ENCODE results near the gene PIP5KL1.

The PIP5KL1 gene

GRCh38 chr9:127910613-127911205 lies 19.9 kb downstream of the PIP5KL1 start:
- DNase-seq = no peak

DNA sequence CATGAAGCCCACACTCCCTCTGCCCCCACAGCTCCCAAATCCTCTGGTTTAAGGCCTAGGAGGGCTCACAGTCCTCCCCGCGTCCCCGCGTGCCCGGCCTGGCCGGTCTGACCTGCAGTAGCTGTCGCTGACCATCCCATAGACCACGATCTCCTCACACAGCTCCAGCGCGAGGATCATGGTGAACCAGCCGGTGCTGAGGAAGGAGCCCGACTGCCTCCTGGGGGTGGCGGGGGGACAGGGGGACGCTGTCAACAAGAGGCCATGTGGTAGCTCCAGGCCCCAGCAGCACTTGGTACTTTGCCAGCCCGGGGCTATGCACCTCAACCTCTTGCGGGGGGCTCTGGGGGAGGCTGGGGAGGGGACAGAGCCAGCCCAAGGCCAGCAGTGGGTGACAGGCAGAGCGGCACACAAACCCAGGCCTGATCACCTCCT lies 20.7 kb downstream of the PIP5KL1 start:
- DNase-seq = no peak

DNA sequence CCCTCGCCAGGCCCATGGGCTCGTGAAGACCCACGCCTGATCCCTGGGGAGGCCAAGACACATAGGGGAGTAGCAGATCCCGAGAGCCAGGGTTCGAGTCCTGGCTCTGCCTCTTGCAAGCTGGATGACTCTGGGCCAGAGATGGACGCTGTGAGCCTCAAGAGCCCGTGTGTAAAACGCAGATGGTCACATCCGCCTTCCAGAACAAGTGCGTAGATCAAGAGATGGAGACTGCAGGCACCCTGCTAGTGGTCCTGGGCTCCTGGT lies 22.0 kb downstream of the PIP5KL1 start:
- no peak for DNase-seq

DNA sequence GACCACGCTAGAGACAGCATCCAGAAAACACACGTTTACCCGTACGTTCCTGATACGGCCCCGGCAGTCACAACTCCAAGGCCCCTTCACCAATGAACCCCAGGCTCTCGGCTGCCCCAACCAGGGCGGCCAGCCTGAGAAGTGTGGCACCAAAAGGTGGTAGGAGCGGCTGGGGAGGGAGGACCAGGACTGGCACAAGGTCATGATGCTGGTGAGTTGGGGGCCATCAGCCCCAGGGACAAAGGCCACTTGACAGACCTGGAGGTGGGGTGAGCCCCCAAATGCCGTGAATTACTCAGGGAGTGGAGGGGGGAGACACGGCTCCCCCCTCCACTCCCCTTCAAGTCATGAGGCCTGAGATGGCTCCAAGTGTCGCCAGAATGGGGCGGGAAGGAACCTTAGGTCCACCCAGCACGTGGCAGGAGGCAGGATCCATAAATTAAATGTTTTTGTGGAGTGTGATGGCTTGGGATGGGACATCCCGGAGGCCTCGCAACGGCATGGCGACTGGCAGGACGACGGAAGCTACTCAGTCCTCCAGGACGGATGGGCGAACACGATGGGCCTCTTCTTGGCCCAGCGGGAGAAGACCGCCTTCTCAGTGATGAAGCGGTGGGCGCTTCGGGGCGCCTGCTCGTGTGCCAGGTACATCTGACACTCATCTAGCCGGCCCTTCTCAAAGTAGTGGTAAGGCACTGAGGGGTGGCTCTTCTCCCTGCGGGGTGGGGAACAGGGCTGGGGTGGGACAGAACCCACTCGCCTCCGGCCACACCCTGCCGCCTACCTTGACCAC lies 22.5 kb downstream of the PIP5KL1 start:
- DNase-seq = no peak

GRCh38 chr9:127905788-127906191 lies 24.8 kb downstream of the PIP5KL1 start:
- DNase-seq = no peak

DNA sequence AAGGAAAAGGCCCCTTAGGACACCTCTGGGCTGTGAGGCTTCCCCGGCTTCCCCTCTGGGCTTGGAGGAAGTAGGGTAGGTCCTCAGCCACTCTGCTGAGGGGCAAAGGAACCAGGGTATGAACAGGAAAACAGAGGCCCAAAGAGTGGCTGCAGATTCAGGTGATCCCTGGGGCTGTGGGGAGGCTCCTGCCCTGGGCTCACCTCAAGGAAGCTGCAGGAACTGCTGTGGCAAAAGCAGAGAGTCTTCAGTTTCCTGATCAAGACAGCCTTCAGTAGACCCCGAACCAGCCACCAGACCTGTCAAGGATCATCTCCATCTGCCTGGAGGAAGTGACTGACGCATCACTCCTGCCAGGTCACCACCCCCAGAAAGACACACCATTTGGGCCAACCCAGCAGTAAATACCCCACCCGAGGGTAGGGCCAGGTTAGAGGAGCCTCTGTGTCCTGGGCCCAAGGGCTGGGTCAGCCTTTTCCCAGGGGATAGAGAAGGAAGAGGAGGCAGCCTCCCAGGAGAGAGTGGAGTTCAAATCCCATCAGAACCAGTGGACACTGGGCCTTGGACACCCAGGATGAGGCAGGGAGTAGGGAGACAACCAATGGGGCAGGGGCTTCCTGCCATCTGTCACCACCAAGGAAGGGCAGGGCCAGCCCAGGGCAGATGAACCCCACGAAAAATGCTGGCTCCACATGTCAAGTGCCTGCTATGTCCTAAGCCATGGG lies 25.4 kb downstream of the PIP5KL1 start:
- peak; percentile 75 for DNase-seq

DNA sequence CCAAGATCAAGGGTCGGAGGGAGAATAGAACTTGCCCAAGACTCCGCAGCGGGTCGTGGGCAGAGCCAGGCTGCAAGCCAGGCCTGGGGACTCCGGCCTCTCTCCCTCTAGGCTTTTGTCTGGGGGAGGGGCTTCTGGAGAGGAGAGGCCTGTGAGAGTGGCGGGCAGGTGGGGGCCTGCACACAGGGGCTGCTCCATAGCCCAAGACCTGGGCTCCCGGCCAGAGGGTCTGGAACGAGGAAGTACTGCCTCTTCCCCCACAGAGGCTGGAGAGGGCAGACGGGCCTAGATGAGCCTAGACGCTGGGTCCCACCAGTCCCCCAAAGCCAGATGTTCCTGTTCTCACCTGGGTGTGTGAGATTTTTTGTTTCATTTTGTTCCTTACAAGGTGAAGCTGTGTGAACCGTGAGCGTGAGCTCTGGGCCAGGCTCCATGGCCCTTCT lies 26.0 kb downstream of the PIP5KL1 start:
- DNase-seq = peak; percentile 75

DNA sequence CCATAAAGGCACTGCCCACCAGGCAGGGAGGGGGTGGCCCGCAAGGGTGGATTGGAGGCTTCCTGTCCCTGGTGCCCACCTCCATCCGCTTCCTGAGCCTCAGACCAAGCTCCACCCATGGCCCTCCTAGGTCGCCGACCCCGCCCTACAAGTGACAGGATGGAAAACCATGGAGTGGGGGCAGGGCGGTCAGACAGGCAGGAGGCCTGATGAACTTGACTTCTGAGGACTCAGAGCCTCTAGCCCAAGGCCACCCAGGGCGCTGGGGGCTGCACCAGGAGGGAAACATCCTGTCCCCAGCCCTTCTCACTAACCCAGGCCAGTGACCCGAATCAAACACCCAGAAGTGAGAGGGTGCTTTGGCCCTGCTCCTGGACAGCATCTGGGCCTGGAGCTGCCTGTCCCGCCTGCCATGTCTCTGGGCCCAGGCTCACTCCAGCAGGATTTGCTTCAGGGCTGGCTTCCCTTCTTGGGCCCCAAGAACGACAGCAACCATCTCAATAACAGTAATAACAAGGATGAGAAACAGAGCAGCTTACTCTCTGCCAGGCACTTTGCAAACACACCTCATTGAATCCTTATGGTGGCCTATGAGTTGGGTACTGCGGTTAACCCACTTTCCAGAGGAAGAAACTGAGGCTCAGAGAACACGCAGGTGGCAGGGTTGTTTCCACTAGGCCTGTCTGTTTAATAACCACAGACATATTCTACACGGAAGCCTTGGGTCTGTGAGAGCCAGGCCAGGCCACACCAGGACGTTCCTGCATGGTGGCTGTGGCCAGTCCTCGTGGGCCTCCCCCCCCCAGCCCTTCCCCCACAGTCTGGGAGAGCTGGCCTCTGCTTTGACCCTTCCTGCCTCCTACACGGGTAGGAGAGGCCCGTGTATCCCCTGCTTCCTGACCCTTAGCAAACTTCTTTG lies 26.8 kb downstream of the PIP5KL1 start:
- DNase-seq = peak; percentile 70

DNA sequence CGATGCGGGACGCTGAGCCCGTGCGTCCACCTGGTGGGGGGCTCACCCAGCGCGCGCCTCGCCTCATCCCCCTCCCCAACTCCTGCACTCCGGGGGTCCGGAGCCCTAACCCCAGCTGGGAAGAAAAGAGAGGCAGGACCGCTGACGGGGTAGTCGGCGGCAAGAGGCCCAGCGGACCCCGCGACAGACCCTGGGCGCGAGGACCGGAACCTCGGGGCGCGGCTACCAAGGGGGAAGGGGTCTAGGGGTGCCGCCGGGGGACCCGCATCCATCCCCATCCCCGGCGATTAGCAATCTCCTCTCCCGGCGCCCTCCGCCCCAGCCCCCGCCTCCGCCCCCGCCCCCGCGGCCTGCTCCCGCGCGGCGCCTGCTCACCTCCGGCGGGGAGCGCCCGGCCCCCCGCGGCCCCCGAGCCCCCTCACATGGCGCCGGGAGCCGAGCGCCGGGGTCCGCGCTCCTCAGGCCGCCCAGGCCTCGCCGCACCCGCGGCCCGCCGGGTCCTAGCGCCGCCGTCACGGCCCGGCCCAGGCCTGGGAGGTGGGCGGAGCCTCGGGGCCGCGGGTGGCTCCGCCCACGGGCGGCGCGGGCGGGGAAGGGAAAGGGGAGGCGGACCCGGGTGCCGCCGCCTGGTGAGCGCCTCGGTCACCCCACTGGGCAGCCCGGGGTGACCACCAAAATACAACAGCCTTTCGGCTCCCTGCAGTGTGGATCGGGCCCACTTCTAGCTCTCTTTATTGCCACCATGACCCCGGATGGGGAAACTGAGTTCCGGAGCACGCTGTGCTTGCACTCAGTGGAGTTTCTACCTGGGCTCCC lies 31.2 kb downstream of the PIP5KL1 start, which contains the start of gene ST6GALNAC6:
ST6GALNAC6 (minus strand) TSS at position 476 of the 816 bp plus-strand sequence. CDS start 1,622 bp downstream, outside the sequence.
- DNase-seq = peak; percentile 60

- no peak for DNase-seq
Measured at GRCh38 chr9:127898433-127899127, 32.0 kb downstream of the PIP5KL1 start.

DNA sequence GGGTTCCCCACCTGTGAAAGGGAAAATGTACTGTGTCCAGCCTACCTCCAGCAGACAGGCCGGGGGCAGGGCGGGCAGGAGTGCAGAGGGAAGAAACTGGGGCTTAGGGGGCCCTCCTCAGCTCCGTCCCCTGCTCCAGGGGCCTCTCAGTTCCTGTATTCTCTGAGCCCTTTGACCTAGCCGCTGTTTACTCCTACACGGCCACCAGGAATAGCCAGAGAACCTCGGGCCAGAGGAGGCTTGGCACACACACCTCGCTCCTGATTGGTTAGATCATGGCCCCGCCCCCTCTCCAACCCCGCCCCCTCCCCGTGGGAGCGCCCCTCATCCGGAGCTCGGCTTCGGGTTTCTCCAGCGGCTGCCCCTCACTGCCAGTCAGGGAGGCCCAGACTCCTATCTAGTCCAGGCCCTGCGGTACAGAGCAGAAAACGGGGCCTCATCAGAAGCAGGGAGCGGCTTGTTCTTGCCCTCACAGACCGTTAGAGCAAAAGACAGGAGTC lies 33.3 kb downstream of the PIP5KL1 start:
- no peak for DNase-seq

- no peak for DNase-seq
Measured at GRCh38 chr9:127896395-127897192, 34.0 kb downstream of the PIP5KL1 start.

DNA sequence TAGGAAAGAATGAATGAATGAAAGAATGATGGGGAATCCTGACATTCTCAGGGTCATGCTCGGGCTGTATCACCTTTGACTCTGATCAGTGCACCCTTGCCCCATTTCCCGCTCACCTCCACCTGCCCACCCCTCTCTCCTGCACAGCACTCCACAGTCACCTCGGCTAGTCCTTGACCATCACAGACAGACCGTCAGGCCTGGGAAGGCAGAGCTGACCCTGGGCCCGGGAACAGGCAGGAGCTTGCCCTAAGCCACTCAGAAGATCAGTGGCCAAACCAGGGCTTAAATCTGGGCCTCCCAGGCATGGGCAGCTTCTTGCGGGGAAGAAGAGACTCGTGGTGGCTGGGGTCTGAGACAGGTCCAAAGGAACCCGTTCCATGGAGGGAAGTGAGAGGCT lies 34.8 kb downstream of the PIP5KL1 start:
- no peak for DNase-seq

GRCh38 chr9:127893392-127893791 lies 37.2 kb downstream of the PIP5KL1 start:
- DNase-seq = no peak

GRCh38 chr9:127892831-127893230 lies 37.7 kb downstream of the PIP5KL1 start:
- no peak for DNase-seq

GRCh38 chr9:127890053-127890452 lies 40.5 kb downstream of the PIP5KL1 start:
- DNase-seq = no peak

GRCh38 chr9:127887792-127888191 lies 42.8 kb downstream of the PIP5KL1 start:
- no peak for DNase-seq

DNA sequence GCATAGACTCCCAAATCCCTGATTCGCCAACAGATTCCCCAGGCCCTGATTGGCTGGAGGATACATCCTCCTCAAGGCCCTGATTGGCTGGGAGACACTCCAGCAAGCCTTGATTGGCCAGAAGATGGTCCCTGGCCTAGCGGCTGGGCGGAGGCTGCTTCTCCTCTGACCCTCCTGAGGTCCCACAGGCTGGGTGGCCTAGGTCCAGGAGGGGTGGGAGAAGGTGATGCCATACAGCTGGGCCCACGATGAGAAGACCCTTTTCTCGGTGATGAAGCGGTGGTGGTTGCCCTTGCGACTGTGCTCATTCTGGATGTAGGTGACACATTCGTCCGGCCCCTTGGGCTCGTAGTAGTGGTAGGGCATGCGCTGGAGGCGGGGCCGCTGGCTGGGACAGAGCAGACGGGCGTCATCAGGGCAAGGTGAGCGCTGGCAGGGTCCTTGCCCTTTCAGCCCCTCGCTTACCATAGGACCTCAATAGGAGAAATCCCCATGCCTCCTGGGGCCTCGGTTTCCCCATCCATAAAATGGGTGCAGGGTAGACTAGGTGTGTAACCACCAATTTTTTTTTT lies 44.1 kb downstream of the PIP5KL1 start:
- no peak for DNase-seq

- no peak for DNase-seq
Measured at GRCh38 chr9:127885508-127886281, 44.9 kb downstream of the PIP5KL1 start.
